Activated T-helper 9 cell treated with anti-CD3 and anti-CD28 coated beads, Interleukin-2, amount 50 U/mL, for 16 hours (primary cell): ENCODE results near the gene WDPCP.
"Not testable (repeated sequence)": the region's sequence is repeated elsewhere in the genome, so short reads cannot be mapped to it uniquely, and the experiment has no call there.

Experiments used
- DNase-seq: peaks from one replicate; pipeline ENCODE4 v3.0.0-alpha.2; 2020; ENCODE audit warnings: low read depth

Gene WDPCP

DNA sequence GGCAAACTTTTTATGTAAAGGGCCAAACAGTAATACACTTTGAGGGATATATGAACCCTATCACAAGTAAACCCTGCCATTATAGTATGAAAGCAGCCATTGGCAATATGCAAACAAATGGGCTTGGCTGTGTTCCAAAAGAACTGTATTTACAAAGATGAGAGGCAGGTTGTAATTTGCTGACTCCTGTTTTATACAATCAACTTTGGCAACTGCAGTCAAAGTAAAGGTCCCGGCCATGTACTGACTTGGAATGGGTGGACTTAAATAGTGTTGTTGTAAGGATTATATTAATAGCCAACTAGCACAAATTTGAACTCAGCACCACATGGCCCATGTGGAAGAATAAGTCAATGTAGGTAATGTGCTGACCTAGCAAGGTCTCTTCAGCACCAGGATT, 223.4 kb downstream of the WDPCP start:
- no peak for DNase-seq

DNA sequence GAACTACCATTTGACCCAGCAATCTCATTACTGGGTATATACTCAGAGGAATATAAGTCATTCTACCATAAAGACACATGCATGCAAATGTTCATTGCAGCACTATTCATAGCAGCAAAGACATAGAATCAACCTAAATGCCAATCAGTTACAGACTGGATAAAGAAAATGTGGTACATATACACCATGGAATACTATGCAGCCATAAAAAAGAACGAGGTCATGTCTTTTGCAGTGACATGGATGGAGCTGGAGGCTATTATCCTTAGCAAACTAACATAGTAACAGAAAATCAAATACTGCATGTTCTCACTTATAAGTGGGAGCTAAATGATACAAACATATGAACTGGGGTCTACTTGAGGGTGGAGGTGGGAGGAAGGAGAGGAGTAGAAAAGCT, 230.6 kb downstream of the WDPCP start:
- not testable (repeated sequence) for DNase-seq

DNA sequence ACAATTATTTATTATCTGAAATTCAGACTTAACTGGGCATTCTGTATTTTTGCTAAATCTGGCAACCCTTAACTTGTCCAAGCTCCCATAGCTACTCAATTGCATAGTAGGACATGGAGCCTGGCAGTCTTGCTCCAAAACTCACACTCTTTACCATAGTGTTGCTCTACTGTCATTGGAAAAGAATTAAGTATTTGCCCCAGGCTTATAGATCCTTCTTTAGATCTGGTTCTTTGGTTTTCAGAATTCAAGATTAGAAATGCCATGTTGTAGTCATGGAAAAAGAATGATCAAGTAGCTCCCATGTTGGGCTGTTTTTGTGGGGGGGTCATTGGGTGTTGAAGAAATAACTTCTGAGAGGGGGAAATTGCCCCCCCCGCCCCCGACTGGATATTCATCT, 240.9 kb downstream of the WDPCP start:
- DNase-seq = no peak

DNA sequence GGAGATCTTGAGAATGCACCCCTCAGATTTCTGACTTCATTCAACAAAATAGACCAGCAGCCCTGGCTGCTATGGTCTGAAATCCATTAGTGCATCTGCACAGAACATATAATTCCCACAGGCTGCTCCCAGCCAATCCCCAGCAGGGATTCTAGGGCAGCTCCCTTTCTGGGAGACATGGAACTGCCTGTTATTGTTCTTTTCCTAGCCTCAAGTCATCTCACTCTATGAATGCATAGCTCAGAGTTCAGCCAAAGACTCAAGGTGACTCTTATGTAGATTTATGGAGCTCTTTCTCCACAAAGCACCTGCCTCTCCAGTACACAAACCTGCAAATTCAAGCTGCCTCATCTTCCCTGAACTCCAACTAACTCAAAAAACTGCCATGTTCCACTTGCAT, 241.9 kb downstream of the WDPCP start:
- DNase-seq = no peak

DNA sequence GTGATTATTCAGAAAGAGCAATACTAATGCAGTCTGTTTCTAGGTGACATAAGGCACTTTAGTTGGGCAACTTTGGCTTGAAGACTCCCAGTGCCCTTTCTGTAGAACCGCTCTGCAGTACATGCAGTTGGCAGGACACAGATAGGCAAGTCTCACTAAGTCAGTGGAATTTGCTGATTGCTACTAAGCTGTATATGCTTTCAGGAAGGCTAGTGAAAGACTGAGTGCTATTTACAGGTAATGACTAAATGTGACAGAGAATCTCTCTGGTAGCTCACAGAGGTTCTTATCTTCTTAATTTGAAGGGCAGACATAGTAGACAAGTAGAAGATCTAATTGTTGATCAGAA, 243.0 kb downstream of the WDPCP start:
- no peak for DNase-seq

DNA sequence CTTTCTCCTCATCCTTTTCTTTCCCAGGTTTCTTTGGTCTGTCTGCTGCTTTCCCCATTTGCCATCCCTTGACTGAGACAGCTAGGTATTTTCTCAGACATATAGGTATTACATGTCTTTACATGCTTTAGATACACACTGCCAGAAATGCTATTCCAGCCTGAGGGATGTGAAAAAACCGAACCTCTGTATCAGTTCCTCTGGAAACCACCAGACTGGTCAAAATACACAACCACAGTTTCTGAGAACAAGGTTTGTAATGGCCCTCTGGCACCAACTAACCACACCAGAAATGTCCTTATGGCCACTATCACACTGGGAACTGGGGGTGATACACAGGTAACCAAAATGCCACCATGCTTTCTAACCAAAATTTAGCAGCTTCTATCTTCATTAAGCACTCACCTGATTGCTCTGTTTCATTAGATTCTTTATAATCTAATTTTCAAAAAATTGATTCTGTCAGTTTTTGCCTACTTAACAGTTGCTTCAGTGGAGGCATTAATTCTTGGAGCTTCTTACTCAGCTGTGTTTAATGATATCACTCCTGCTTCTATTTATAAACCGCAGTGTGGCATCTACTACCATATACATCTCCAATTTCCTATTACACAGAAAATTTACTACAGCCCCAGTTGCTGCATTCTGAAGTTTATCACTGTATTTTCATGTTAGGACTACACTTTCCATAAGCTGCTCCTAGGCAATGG, 243.5 kb downstream of the WDPCP start:
- no peak for DNase-seq

DNA sequence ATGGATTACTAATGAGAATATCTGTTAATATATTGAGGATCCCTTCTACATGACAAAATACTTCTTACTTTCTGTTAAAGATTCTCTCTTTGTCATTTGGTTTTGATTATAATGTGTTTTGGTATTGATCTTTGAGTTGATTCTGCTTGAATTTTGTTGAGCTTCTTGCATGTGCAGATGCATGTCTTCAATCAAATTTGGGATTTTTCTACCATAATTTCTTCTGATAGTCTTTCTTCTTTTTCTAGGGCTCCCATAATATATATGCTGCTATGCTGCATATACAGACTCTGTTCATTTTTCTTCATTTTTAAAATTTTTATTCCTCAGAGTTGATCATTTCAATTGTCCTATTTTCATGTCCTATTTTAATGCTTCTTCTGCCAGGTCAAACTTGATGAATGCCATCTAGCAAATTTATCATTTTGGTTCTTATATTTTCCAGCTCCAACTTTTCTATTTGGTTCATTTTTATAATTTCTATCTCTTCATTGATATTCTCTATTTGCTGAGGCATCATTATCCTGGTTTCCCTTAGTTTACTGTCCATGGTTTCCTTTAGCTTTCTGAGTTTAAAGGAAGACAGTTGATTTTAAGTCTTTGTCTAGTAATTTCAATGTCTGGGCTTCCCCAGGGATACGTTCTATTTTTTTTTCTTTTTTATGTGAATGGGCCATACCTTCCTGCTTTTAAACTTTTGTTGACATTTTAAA, 244.7 kb downstream of the WDPCP start:
- DNase-seq = no peak

DNA sequence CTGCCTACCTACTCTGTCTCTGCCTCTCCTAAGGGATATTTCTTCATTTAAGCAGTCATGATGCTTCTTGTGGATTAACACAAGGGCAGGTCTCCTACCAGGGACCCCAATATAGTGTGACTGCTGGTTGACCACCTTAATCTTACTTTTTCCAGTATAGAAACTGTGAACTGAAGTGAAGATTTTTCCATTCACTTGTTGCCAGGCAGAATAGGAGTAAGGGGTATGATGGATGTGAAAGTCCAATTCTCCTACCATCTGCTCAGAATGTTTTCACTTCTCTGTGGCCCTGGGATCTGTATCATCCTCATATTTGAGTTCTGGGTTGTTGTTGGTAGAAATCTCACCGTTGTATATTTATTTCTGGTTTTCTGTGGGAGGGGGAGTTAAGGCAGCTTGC, 247.8 kb downstream of the WDPCP start:
- no peak for DNase-seq

DNA sequence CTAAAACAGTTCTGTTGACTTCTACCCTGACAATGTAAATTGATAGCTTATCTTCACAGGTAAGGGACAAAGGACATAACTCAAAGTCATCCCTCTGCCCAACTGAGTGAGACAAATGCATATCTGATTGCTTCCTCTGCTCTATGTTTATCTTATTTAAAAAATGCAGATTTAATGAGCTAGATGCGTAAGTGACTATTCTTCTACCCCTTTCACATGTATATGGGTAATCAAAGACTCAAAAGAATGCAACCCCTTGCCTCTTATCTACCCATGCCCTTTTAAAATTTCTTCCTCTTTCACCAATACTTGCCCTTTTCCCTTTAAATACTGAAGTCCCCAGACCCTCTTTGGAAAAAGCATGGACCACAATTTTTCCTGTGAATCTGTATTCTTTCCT, 253.4 kb downstream of the WDPCP start:
- no peak for DNase-seq

DNA sequence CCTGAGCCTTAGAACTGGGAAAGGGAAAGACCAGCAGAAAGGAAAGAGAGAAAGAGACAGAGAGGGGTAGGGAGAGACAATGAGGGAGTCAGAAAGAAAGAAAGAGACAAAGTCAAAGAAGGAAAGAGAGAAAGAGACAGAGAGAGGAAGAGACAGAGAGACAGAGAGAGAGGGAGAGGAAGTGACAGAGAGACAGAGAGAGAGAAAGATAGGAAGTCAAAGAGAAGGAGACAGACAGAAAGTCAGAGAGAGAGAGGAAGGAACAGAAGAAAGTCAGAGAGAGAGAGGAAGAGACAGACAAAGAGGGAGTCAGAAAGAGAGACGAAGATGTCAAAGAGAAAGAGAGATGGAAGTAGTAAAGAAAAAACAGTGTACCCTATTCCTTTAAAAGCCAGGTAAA, 261.8 kb downstream of the WDPCP start:
- no peak for DNase-seq

DNA sequence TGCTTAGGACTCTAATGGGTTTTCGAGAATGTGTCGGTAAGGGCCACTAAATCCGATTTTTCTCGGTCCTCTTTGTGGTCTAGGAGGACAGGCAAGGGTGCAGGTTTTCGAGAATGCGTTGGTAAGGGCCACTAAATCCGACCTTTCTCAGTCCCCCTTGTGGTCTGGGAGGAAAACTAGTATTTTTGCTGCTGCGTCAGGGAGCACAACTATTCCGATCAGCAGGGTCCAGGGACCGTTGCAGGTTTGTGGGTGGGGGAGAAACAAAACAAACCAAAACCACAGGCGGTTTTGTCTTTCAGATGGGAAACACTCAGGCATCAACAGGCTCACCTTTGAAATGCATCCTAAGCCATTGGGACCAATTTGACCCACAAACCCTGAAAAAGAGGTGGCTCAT, 264.6 kb downstream of the WDPCP start:
- DNase-seq = not testable (repeated sequence)

DNA sequence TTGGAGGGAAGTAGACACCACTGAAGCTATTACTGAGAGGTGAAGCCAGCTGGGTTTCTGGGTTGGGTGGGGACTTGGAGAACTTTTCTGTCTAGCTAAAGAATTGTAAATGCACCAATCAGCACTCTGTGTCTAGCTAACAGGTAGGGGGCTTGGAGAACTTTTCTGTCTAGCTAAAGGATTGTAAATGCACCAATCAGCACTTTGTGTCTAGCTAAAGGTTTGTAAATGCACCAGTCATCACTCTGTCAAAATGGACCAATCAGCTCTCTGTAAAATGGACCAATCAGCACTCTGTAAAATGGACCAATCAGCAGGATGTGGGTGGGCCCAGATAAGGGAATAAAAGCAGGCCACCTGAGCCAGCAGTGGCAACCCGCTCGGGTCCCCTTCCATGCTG, 266.3 kb downstream of the WDPCP start:
- not testable (repeated sequence) for DNase-seq

DNA sequence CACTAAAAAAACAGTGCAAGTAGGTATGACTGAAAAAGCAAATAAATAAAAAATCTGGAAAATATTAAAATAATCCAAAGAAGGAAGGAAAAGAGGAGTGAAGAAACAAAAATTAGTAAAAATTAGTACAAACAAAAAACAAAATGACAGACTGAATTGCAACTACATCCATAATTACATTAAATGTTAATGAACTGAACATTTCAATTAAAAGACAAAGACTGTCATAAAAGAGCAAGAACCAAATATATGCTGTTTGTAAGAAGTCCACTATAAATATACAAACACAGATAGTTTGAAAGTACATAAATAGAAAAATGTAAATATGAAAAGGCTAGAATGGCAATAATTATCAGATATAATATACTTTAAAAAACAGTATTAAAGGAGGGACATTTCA, 267.6 kb downstream of the WDPCP start:
- DNase-seq = no peak

DNA sequence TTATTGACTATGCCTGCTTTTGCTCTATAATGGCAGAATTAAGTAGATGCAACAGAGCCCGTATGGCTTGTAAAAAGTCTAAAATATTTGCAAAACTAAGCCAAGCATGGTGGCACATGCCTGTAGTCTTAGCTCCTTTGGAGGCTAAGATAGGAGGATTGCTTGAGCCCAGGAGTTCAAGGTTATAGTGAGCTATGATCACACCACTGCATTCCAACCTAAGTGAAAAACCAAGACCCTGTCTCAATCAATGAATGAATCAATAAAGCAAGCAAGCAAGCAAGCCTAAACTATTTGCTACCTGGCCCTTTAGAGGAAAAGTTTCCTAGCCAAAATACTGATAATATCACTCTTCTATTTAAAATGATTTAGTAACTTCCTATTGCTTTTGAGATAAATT, 277.7 kb downstream of the WDPCP start:
- no peak for DNase-seq

DNA sequence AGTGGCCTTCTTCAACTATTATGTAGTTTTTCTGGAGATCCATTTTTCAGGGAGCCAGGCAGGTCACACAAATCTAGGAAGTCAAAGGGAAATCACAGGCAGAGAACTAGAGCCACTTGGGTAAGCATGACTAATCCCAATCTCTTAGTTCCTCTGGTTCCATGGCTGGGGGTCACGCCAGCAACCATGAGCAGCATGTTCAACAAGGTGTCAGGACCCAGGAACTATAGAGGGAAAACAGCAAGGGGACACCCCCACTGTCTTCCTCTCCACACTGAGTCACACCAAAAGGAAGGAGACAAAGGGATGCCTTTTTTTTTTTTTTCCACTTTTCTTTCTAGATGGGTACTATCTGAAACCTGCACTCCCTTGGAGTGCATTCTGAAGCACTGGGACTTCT, 286.8 kb downstream of the WDPCP start:
- no peak for DNase-seq

DNA sequence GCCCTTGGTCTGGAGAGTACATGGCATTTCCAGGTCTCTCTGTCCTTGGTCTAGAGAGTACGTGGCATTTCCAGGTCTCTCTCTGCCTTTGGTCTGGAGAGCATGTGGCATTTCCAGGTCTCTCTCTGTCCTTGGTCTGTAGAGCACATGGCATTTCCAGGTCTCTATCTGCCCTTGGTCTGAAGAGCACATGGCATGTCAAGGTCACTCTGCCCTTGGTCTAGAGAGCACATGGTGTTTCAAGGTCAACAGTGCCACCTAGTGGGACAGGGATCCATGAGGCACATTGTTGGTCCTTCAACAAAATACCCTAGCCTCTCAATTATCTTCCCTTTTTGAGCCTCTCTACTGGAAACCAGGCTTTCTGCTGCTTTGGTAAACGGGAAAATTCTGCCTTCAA, 287.4 kb downstream of the WDPCP start:
- no peak for DNase-seq

DNA sequence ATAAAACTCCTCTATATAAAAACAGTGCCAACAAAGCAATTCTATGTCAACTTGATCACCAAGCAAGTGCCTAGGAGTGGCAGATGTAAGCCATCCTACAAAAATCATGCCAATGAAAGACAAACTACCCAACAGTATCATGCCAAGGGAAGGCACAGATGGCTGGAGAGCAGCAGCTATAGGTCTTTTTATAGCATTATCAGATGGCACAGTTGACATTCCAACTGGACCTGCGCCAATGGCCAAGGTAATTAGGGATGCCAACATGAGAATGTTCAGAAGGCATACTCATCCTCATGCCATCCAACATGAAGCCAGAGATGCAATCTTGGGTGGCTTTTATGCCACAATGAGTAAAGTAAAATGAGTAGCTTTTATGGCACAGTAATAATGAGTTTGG, 300.3 kb downstream of the WDPCP start:
- DNase-seq = no peak

DNA sequence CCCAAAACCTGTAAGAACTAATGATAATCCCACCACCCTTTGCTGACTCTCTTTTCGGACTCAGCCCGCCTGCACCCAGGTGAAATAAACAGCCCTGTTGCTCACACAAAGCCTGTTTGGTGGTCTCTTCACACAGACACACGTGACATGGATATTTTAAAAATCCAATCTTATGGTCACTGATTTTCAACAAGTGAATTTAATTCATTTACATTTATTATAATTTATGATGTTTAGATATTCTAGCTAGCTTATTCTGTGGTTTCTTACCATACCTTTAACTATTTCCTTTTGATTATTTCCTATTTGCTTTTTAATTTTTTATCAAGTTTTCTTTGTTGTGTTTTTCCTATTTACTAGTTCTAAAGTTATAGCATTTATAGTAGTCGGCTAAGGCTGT, 301.8 kb downstream of the WDPCP start:
- not testable (repeated sequence) for DNase-seq

DNA sequence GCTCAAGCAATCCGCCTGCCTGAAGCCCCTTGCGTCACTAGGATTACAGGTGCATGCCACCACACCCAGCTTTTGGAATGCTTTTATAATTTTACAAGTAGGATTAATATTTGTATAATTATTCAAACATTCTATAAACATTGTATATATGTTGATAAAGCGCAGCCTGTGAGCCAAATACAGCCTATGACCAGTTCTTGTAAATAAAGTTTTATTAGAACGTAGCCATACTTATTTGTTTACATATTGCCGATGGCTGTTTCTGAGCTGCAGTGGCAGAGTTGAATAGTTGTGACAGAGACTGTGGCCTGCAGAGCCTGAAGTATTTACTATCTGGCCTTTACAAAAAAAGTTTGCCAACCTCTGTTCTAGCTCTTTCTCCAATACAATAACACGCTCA, 305.0 kb downstream of the WDPCP start:
- no peak for DNase-seq

DNA sequence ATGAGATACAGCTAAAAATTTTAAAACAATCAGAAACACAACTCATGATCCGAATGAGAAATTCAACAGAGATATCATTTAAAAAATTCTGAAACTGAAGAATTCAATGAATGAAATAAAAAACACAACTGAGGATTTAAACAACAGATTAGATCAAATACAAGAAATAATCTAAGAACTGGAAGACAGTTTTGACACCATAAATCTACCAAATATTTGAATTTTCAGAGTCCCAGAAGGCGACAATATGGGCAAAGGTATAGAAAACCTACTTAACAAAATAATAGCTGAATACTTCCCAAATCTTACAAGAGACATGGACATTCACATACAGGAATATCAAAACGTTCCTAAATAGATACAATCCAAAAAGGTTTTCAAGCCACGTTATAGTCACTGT, 315.7 kb downstream of the WDPCP start:
- DNase-seq = no peak

DNA sequence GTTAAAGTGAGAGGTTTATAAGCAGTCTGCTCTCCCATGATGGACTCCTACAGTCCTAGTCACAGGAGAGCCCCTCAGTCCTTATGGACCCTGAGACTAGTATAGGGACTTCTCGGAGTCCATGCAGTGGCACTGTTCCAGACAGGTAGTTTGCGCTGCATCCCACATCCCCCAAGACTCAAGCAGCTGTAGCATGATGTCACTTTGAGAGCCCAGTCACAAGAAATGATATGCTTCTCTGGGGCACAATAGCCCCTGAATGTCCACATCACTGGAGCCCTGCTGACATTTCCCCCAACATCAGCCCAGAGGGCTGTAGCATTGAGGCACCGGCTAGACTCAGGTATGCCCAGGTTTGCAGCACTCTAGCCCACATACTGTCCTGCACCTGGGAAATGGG, 317.6 kb downstream of the WDPCP start:
- no peak for DNase-seq

DNA sequence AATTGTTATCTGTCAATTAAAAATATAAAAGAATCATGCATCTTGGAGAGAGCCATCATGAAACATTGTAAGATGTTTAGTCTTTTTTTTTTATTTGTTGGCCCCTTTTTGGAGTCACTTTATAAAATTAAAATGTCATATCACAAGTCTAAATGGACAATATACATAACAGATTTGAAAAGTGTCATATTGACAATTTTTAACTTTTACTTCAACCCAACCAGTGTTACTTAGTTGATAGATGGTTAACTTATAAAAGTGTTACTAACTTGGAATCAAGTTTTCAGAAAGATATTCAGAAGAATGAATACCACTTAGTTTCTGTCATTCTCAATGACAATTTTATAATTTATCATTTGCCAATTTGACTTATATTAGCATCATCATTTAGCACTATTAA, 319.3 kb downstream of the WDPCP start:
- no peak for DNase-seq

DNA sequence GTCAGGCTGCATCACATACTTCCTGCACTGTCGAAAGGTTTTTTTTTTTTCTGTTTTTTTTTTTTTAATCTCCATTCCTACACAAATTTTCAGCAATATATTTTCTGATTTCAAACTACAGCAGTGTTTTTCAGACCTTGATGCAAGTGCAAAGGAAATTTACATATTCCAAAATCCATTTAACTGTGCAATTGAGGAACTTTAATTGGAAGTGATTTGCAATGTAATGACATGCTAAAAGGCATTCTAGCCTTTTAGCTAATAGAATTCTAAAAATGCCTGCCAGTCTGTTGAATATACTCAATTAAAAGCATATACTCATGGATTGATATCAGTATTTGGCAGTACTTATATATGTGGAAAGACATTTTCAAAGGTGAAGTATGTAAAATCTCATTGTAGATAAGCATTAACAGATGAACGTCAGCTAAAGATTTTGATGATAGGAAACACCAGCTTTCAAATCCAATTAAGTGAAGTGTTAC, 327.1 kb downstream of the WDPCP start:
- no peak for DNase-seq

DNA sequence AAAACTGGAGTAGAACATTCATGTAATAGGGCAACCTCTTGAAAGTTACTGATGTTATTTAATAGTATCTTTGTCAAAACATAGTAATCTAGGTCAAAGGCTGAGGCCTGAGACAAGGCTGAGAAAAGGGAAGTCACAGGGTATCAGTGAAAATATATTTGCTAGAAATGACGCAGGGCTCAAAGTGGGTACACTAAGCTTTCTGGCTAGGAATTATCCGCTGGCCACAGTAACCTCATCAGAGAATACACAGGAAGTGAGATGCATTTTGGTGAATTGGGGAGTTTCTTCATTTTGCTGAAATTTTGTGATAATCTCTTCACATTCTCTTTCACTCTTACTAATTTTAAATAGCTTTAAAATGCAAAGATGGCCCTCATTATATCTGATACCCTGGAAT, 330.8 kb downstream of the WDPCP start:
- DNase-seq = no peak
